Activated CD4-positive, alpha-beta T cell treated with anti-CD3 and anti-CD28 coated beads, Interleukin-2, Interleukin-4, amounts not matched to agents 100 ng/mL and 50 ng/mL, durations not matched to agents 16 hours and 8 hours (primary cell): ENCODE results near the gene CACTIN.
"Not testable (repeated sequence)": the region's sequence is repeated elsewhere in the genome, so short reads cannot be mapped to it uniquely, and the experiment has no call there.

Experiments
- DNase-seq: peaks from one replicate; pipeline ENCODE4 v3.0.0-alpha.2; 2020; ENCODE audit warnings: low spot score

The CACTIN gene

DNA sequence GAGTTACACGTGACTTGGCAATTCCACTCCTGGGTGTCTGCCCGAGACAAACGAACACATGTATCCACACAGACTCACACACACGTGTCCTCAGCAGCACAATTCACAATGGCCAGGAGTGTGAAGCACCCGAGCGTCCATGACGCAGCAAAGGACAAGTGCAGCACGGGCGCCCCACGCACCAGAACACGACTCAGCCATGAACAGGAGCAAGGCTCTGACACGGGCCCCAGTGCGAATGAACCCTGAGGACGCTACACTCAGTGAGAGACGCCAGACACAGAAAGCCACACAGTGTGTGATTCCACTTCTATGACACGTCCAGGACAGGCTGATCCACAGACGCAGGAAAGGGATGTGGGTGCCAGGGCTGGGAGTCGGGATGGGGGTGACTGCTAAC lies 37.2 kb upstream of the CACTIN start:
- no peak for DNase-seq

DNA sequence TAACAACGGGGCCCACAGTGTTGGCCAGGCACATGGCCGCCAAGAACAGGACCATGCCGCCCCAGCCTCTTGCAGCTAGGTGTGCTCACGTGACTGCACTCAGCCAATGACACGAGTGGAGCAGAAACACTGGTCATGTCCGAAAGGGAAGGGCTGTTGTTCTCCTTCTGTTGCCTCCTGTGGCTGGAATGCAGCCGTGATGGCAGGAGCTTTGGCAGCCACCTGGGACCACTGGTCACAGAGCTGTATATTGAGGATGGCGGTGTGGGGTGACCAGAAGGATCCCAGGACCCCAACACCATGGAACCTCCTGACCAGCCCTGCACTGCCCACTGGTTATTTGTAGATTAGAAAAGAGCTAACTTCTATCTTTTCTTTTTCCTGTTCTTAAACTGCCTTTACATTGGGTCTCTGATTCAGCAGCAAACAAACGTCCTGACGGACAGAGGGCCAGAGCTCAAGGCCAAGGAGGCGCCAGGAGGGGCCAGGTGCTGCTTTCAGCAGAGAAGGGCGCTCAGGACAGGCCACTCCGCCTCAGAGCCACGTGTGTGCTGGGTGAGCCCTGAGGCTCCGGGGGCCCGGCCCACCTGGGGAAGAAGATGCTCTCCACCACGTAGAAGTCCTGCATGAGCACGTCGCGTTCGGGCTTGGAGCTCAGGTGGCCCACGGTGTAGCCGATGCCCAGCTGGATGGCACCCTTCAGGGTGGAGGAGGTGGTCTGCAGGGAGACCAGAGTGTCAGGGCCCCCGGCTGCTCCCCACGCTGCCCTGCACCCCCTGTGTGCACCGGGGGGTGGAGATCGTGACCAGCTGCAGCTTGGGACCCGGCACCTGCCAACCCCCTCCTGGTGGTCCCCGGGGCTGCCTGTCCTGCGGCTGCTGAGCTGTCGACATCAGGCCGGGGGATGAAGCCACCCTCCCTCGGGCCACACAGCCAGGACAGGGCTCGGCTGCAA lies 35.0 kb upstream of the CACTIN start:
- no peak for DNase-seq

DNA sequence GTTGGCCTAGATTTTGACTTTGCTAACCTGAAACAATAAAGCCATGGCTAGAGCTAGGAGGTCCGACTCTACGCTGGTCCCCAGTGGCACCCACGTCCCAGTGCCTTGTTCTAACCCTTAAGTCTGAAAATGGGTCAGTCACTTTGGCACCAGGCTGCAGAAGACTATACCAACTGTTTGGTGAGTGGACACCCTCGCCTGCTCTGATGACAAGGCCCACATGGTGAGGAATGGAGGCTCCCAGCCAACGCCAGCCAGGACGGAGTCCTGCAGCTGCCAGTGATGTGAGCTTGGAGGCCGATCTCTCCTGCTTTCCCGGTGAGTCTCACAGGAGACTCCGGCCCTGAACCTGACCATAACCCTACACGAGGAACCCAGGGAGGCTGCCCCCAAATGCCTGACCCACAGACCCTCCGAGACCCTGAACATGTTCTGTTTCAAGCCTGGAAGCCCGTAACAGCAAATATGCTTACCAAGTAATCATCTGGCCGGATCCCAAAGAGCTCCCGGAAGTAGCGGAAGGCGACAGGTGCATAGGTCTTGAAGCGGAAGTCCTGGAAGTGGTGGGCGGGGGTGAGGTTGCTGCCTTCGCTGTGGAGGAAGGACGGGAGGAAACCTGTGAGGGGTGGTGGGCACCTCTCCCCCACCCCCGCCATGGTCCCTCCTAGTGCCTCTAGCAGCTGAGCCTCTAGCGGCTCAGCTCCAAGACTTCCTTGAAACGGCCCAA lies 34.1 kb upstream of the CACTIN start:
- DNase-seq, result no peak

DNA sequence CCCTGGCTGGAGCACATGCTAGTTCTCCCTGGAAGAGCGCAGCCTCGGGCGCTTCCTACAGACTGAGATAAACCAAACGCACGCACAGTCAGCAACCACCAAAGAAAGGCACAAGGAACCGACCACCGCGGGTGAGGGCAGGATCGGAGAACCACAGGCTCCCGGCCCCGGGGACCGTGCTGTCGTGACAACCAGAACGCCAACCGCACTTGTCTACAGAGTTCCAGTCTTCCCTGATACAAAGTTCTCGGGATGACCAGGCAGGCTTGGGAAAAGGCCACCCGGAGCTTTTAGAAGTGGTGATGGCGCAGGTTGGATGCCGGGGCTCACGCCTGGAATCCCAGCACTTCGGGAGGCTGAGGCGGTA lies 33.1 kb upstream of the CACTIN start:
- no peak for DNase-seq

DNA sequence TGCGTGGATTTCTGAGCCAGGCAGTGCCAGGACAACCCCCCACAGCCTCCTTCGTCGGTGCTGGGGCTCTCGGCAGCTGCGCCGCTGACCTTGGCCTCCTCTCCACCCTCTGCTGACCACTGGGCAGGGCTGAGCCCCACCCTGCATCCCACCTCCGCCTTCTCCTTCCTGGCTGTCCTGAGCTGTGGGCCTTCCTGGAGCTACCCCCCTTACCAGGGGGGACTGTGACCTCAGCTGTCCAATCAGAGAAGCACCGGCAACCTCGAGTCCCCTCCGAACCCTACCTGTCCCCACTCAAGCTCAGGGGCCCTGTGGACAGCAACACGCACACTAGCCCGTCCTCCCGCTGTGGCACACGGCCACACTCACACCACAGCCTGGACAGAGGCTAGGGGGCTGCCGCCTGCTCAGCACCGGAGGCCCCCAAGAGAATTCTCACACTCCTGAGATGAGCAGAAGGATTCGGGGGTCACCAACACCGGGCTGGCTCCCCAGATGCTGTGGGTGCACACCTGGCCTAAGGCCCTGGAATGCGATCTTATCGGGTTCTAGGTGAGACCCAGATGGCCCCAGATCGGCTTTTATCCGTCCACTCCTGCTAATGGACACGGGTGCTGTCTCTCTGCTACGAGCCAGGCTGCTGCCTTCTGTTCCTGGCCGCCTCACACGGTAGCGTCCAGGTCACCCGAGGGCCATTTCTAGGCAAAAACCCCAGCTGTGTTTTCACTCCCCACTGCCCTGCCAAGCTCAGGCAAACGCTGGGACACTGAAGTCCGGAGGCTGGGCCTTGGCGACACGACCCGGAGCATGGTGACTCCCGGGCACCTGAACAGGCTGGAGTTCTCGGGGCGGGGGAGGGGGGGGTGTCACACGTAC lies 32.5 kb upstream of the CACTIN start:
- DNase-seq, result no peak

DNA sequence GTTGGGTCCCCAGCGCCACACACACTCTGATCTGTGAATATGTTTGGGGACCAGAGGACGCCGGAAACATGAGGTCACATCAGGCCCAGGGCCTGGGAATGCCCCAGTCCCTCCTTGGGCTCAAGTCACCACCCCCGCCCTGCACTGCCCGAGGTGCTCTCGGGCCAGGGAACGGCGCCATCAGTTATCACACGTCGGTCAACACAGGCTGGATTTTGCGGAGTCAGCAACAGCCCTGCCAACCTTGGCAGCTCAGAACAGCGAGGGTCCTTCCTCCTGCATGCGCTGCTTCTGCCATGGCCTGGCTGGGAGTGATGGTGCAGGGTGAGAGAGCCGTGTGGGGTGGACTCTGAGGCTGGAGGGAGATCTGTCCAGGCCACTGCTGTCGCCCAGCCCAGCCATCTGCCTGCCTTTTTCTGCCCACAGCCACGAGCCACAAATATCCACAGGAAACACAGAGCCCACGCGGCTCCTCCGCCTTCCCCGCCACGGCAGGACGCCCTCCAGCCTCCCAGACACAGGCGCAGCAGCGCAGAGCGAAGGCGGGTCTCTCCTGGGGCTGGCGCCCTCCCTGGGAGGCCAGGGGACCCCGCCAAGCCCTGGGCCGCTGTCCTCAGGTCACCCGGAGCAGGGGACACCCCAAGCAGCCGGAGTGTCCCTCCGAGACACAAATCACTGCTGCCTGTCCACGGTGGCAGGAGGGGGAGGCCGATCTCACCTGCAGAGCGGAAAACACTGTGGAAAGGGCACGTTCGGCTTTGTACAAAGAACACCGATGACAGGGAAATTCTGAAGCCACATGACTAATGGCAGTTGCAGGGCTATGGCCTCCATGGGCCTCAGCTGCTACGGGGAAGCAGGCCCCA lies 31.6 kb upstream of the CACTIN start:
- no peak for DNase-seq

DNA sequence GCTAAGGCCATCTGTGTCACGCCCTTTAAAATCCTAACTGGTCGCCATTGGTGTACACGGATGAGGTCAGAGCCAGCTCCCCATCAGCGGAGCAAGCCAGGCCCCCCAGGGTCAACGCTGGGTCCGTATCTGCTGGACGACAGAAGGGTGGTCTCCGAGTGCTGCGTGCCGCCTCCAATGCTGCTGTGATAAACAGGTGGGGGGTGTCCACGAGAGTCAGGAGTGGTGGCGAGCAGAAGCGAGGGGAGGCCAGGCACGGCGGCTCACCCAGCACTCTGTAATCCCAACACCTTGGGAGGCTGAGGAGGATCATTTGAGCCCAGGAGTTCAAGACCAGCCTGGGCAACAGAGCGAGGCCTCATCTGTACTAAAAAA lies 30.8 kb upstream of the CACTIN start:
- DNase-seq, result no peak

DNA sequence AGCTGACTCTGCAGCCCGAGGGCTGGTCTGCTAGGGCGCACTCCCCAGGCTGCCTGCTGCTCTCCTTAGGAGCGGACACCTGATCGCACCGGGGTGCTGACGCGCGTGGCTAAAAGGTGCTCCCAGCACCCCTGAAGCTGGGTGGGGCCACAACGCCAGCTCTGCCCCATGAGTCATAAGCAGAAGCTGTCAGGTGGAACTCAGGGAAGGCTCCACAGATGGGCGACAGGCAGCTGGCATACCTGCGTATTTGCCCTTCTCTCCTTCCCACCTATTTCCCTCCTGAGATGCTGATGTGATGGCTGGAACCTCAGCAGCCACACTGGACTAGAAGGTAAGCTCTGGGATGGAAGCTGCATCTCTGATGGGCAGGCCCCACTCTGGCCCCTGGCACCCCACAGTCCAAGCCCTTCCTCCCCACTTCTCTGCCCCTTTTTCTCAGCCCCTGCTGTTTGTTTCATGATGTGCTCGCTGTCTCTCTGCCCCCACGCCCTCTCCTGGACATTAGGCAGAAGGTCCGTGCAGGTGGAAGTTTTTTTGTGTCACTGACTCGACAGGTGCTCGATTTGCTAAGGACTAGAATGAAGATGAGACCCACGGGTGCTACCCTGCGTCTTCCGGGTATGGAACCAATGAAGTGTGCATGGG lies 30.3 kb upstream of the CACTIN start:
- no peak for DNase-seq

DNA sequence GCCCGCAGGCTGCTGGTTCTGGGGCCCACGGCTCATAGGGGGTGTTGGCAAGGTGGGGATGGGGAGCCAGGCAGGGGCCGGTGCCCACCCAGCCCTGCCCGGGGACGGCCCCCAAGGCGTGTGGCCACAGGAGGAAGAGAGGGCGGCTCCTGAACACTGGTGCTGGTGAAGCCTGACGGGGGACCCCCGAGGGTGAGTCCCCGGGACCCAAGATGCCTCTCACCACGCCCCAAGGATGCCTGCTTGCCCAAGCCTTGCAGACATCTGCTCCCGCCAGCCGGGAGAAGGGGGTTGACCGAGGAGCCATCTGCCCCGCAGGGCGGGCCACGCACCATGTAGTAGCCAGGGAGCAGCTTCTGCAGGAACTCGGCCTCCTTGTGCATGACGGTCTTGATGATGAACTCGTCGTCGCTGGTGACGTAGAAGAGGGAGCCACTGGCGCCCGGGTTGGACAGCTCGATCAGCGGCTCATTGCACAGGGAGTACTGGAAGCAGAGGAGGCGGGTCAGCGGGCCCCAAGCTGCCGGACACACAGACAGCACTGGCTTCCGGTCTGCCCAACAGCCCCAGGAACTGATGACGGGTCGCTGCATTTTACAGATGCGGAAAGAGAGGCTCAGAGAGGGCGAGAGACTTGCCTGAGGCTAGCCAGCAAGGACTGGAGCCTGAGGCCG lies 29.6 kb upstream of the CACTIN start:
- no peak for DNase-seq

DNA sequence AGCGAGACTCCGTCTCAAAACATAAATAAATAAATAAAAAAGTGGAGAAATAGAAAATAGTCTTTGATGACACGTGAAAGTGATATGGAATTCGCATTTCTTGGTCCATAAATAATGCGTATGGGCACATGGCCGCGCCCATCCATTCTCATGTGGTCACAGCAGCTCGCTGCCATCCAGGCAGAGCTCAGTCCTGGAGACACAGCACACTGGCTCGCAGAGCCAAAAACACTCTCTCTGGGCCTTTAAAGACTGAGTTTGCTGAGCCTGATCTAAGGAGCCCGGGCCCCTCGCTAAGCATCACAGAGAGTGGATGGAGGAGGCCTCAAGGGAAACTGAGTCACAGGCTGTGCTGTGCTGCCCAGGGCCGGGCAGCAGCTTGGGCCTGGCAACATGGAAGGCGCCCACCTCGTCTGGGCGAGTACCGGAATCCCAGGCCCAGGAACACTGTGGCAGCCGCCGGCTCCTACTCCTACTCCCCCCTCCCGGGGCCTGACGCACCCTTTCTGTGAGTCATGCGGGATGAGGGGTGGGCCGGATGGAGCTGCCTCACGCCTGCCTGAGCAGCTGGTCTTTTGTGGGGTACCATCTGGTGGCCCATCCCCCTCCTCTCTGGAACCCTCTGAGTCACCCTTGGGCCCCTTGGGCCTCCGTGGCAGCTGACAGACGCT lies 28.9 kb upstream of the CACTIN start:
- no peak for DNase-seq

DNA sequence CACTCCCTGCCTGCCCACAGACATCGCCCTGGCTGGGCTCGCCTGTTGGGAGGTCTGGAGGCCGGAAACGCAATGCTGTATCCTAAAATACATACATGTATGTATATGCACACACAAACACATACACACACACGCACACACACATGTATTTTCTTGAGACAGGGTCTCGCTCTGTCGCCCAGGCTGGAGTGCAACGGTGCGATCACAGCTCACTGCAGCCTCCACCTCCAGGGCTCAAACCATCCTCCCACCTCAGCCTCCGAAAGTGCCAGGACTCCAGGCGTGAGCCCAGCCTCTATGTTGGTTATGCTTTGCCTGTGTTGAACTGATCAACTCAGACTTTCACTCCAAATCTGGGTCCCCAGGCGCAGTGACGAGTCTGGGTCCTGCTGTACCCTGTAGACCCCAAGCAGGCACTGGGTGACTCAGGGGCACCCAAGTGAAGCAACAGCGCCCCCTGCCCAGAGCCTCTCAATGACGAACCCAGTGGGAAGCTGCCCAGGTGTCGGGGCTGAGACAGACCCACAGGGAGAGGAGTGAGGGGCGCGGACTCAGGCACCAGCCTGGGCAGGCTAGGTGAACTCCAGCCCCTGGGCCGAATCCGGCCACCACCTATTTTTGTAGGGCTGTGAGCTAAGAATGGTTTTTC lies 27.4 kb upstream of the CACTIN start:
- no peak for DNase-seq

DNA sequence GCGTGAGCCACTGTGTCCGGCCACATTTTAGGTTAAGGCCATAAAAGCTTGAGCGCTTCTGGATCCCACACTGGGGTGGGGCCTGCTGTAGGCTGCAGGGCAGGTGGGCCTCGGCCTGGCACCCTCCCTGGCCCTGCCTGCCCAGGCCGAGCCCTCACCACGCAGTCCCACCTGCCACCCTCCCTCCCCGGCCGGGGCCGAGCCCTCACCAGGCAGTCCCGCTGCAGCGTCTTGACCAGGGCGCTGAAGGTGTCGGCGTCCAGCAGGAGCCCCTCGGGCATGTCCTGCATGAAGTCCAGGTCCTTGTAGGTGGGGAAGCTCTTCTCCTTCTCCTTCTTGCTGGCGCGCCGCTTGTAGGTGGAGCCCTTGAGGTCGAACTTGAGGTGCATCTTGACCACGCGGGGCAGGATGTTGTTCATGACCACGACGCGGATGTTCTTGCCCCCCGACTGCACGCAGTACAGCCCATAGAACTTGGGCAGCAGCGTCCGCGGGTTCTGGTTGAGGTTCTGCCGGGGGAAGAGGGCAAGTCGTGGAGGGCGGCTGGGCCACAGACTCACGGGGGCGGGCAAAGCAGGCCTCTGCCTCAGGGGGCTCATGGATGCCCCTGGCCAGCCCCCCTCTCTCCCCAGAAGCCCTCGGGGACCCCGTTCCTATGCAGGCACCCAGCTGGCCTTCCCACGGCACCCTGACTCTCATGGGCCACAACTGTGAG lies 26.6 kb upstream of the CACTIN start:
- DNase-seq, result no peak

DNA sequence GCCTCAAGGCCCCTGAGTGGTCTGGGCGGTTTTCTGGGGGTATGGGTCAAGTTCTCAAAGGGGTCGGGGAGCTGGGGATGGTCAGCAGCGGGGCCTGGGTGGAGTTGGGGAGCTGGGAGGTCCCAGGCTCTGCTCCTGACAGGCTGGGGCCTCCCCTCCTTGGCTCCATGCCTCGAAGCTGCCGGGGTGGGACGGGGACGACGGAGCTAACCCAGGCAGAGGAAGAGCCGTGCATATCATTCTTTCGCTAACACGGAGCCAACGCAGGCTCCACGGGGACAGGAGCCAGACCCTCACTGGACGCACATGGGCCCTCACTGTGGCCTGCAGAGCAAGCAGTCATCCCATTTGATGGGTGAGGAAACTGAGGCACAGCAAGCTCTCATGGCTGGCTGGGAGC lies 25.8 kb upstream of the CACTIN start:
- DNase-seq, result no peak

DNA sequence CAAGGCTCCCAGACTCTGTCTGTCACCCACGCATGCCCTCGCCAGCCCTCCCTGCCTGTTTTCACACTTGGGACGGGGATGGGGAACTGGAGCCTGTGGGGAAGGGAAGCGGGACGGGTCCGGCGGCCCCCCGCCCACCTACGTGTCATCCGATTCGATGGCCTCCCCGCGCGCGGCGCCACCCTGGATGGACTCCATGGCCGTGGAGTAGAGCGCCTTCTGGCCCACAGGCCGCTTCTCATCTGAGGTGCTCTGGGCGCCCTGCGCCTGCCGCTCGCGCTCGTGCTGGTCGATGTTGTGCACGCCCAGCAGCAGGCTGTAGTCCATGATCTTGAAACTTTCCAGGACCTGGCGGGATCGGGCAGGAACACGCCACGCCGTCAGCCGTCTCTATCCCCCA lies 25.1 kb upstream of the CACTIN start:
- no peak for DNase-seq

DNA sequence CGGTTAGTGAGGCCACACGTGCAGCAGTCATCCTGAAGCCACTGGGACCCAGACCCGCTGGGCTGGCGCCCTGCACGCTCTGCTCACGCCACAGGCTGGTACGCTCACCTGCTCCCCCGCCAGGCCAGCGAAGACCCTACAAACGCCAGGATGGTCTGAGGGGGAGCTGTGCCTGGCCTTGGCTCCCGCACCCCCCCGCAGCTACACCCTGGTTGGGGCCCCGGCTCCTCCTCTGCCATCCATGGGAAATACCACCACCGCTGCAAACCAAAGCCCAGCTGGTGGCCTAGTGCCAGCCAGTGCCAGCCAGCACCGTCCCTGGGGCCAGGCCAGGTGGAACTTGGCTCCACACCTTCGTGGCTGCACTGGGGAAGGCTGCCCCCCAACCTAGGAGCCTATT lies 23.3 kb upstream of the CACTIN start:
- no peak for DNase-seq

DNA sequence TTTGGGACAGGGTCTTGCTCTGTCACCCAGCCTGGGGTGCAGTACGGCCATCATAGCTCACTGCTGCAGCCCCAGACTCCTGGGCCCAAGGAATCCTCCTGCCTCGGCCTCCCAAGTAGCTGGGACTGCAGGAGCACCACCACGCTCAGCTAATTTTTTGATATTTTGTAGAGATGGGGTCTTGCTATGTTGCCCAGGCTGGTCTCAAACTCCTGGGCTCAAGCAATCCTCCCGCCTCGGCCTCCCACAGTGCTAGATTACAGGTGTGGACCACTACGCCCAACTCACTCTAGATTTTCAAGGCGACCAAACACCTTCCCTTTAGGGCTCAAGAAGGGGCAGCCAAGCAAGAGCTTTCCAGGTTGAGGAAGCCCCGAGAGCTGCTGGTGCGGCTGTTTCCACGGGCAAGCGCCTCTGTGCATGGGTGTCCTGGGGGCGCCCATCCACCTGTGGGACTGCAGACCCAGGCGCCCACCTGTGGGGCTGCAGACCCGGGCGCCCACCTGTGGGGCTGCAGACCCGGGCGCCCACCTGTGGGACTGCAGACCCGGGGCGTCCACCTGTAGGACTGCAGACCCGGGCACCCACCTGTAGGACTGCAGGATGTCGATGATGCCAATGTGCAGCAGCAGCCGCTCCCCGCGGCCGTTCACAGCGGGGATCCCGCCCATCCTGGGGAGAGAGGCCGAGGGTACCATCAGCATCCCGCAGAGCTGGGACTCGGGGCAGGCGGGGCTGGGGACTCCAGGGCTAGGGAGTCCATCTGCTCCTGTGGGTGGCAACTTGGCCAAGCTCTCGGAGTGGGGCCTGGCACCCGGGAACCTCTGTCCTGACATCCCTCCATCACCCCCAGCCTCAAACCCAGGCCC lies 21.7 kb upstream of the CACTIN start:
- DNase-seq, result no peak

DNA sequence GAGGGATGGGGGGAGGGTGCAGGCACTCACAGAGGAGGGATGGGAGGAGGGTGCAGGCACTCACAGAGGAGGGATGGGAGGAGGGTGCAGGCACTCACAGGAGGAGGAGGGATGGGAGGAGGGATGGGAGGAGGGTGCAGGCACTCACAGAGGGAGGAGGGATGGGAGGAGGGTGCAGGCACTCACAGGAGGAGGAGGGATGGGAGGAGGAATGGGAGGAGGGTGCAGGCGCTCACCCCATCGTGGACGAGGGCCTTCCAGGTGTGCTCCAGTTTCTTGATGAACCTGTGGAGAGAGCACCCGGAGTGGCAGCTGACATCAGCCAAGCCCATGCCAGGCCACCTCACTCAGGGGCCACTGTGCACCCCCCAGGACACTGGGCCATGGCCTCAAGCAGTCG lies 20.5 kb upstream of the CACTIN start:
- not testable (repeated sequence) for DNase-seq
